NK-92 (cell line): ENCODE measurements around the gene BTBD6.

Experiments
- DNase-seq: peaks from one replicate; lab custom pipeline; 2025; ENCODE audit not compliant: unreplicated experiment; lab: John Stamatoyannopoulos, UW

Gene BTBD6

GRCh38 chr14:105248368-105249181, at the start of gene BTBD6:
Gene BTBD6 (plus strand): TSS chr14:105248533. CDS start chr14:105248712, 179 bp downstream.
- DNase-seq: no peak

GRCh38 chr14:105198588-105198987, 49.7 kb upstream of the BTBD6 start:
- DNase-seq: no peak

DNA sequence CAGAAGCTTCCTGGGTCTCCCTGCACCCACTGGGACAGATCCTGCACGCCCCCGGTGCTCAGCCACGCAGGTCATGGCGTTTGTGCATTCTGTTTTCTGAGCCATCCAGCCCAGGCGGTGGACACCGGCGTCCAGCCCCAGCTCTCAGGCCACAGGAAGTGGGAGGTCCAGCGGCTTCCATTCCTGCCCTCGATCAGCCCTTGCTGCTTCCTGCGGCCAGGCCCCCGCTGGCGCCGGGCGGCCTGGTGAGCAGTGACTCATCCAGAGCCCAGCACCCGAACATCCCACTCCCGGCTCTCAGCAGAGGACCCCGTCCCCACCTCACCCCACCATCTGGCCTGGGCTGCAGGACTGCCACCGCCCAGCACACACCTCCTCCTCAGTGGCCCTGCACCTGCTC, 49.2 kb upstream of the BTBD6 start:
- no peak for DNase-seq

GRCh38 chr14:105200074-105200473, 48.3 kb upstream of the BTBD6 start:
- DNase-seq: no peak

GRCh38 chr14:105200641-105201040, 47.7 kb upstream of the BTBD6 start:
- DNase-seq: no peak

DNA sequence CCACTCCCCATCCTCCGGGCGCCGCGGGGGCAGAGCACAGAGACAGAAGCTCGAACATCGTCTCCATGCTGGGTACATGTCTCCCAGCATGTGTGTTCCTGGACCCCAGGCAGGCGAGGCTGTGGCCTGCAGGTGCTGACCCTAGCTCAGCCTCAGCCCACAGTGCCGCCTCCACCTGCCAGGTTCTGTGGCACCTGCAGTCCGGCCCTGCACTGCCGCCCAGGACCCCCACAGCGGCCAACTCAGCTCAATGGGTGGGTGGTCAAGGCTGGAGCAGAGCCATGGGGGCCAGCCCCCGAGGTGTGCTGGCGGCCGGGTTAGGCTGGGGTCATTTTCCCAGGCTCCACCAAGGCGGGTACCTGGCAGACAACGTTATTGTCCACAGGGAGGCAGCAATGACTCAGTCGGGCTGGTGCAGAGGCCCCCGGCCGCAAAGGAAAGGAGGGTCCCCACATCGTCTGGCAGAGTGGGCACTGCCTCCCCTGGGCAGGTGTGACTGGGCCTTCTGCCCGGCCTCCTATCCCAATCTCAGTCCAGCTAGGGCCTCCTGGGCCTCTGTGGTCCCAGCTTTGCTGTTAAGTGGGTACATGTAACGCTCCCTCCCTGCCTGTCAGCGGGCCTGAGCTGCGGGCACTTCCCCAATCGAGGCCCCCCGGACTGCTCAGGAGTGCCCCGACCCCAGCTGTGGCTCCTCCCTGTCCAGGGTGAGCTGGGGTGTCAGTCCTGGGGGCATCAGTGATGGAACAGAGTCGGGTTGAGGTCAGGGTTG, 47.0 kb upstream of the BTBD6 start:
- no peak for DNase-seq

DNA sequence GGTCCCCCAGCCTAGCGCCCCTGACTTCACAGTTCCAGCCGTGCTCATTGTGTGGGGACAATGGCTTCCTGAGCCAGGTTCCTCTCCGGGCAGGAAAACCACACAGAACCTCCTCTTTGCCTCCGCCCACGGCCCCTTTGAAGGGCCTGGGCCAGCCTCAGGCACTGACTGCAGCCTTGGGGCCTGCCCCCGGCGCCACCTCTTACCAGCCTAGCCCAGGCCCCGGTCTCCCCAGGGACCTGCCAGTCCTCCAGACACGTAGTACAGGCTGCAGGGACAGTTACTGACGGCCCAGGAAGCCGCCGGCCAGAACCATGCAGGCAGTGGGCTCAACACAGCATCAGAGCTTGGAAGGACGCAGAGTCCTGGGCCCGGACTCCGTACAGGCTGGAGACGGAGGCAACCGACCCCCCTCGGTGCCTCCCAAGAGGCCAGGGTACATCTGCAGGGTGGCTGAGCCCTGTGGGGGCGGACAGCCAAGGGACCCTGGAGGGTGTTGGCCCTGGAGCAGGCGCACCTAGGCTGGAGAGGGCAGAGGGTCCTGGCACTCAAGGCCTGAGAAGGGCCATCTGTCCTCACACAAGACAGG, 46.3 kb upstream of the BTBD6 start:
- no peak for DNase-seq

GRCh38 chr14:105203057-105203531, 45.2 kb upstream of the BTBD6 start:
- no peak for DNase-seq

GRCh38 chr14:105203701-105204100, 44.6 kb upstream of the BTBD6 start:
- no peak for DNase-seq

DNA sequence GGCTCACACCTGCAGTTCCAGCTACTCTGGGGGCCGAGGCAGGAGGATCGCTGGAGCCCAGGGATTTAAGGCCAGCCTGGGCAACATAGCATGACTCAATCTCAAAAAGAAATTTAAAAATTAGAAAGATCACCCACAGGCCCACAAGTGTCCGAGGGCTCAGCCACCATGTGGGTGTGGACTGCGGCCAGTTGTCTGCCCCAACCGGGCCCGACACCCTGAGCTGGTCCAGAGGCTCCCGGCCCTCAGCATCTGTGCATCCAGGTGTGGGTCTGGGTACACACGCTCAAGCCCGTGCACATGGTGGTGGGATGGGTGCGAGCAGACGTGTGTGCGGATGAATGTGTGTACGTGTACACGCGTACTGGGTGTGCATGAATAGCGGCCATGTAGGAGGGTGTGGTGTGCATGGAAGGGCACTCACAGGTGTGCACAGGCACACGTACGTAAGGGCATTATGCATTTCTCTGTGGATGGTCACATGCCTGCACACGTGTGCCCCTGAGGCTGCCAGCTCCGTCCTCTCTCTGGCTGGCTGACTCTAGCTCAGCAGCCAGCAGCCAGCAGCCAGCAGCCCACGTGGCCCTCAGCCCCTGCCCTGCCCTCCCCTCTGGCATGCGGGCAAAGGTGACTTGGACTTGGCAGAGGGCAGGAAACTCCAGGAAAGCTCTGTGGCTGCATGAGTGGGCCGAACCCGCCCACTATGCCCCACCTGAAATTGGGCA, 44.0 kb upstream of the BTBD6 start:
- no peak for DNase-seq

GRCh38 chr14:105204931-105205672, 43.2 kb upstream of the BTBD6 start:
- DNase-seq: no peak

DNA sequence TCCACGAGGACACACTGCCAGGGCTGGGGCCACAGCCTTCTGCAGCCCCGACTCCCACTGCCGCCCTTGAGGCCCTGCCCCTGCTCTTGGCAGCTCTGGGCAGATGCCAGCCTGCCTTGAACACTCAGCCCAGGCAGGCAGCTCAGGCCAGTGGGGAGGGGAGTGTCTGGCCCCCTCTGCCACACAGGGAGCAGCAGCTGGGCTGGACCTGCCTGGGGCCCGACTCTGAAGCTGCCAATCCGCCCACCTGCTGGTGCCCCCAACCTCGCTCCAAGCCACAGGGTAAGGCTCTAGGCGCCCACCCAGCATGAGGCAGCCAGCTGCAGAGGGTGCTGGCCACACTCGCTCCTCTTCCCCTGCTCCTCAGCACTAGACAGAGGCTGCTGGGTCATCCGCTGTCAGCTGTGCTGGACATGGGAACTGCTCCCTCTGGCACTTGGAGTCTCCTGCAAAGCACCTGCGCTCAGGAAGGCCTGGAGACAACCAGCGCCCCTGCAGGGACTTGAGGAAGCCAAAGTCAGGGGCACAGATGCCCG, 42.6 kb upstream of the BTBD6 start:
- DNase-seq: no peak

DNA sequence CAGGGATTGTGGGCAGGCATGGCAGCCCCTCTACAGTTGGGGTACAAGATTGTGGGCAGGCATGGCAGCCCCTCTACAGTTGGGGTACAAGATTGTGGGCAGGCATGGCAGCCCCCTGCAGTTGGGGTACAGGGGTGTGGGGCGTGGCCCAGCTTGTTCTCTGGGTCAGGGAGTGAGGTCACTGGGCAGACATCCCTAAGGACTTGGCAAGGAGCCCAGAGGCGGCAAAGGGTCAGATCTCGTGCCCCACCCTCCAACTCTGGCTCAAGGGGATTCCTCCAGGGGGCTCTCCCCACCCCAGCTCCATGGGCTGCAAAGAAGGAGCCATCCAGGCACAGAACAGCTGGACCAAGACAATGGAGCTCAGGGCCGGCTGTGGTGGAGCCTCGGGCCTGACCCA, 41.5 kb upstream of the BTBD6 start:
- no peak for DNase-seq

GRCh38 chr14:105207460-105207901, 40.9 kb upstream of the BTBD6 start:
- DNase-seq: no peak

GRCh38 chr14:105207996-105208737, 40.2 kb upstream of the BTBD6 start:
- no peak for DNase-seq

DNA sequence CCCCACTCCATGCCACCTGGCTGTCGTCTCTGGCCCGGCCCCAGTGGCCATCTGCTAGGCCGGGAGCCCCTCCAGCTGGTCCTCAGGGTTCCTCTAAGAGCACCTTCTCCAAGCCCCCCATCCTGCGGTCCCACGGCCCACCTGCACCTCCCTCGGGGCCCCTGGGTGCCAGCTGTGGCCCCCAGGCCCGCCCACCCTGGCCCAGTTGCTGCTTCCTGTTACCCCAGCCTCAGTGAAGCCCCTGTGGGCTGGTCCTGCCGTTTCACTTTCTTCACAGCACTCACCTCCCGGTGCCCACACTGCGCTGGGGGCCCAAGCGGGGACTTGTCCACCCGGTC, 39.6 kb upstream of the BTBD6 start:
- no peak for DNase-seq

- DNase-seq: no peak
These were observed 39.2 kb upstream of the BTBD6 start for GRCh38 chr14:105209091-105209490.

DNA sequence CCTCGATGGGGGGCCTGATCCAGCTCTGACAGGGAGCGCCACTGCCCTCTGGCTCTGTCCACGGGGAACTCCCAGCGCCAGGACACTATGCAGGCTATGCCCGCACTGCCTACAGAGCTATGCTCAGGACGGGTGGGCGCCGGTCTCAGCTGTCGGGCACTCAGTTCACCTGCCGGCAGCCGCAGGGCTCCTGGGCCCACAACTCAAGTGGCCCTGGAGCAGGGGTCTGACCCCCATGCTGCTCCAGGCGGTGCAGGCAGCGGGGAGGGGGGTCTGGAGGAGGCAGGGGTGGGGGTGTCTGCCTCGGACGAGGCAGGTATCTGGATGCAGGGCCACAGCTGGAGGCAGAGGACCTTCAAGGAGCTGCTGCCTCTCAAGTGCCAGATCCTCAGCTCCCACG, 38.7 kb upstream of the BTBD6 start:
- DNase-seq: no peak

- no peak for DNase-seq
These were observed 37.9 kb upstream of the BTBD6 start for GRCh38 chr14:105210266-105211025.
